Activated gamma-delta T cell treated with Interleukin-2 at 50 U/mL for 16 hours (primary cell): ENCODE results near the gene HLA-DRB5.
"Not testable (repeated sequence)": the region's sequence is repeated elsewhere in the genome, so short reads cannot be mapped to it uniquely, and the experiment has no call there.

Experiments
- DNase-seq: peaks from one replicate; pipeline ENCODE4 v3.0.0-alpha.2; 2020

The HLA-DRB5 gene

GRCh38 chr6:32501016-32501415 lies 29.1 kb downstream of the HLA-DRB5 start:
- no peak for DNase-seq

- DNase-seq: no peak
These were observed 37.7 kb downstream of the HLA-DRB5 start for GRCh38 chr6:32492351-32492750.

- DNase-seq: no peak
These were observed 38.4 kb downstream of the HLA-DRB5 start for GRCh38 chr6:32491700-32492099.

DNA sequence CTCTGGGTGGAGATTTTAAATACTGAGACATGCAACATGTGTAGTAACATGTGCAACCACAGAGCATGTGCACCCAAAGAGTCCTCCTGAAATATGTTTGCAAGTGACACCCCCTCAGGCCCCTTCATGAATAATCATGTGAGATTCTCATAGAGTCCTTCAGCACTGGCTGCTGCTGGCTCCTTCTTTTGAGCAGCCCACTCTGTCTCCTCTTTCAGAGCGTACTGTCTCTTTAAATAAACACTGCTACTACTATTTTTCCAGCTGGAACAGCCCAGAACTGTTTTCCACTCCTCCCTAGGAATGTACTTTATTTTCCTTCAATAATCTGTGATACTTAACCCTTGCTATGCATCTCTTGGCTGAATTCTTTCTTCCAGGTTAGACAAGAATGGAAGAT lies 42.0 kb downstream of the HLA-DRB5 start:
- no peak for DNase-seq

GRCh38 chr6:32484614-32484998 lies 45.5 kb downstream of the HLA-DRB5 start:
- DNase-seq: no peak

DNA sequence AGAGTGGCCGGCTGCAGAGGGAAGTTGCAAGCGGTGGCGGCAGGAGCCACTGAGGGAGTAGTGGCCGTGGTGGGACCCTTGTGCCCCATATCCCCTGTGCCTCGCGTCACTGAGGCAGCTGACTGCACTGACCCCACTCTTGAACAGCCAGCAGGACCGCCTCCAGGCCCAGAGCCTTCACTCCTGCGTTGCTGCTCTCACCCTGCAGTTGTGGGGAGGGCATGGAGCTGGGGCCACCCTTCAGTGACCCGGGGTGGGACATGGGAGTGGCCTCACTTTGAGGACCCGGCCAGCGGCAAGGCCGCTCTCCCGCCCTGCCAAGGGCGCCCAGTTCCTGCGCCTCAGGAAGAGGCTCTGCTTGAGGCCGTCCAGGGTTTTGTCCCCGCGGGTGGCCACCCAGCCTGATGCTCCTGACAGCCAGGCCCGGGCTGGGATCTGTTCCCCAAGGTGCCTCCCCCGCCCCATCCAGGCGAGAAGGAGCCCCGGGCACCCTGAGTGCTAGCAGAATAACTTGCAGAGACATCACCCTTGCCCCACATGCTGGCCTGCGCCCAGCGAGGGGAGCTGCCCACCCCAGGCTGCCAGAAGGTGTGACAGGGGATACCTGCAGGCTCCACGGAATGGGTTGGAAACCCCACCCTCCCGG lies 46.0 kb downstream of the HLA-DRB5 start:
- no peak for DNase-seq

DNA sequence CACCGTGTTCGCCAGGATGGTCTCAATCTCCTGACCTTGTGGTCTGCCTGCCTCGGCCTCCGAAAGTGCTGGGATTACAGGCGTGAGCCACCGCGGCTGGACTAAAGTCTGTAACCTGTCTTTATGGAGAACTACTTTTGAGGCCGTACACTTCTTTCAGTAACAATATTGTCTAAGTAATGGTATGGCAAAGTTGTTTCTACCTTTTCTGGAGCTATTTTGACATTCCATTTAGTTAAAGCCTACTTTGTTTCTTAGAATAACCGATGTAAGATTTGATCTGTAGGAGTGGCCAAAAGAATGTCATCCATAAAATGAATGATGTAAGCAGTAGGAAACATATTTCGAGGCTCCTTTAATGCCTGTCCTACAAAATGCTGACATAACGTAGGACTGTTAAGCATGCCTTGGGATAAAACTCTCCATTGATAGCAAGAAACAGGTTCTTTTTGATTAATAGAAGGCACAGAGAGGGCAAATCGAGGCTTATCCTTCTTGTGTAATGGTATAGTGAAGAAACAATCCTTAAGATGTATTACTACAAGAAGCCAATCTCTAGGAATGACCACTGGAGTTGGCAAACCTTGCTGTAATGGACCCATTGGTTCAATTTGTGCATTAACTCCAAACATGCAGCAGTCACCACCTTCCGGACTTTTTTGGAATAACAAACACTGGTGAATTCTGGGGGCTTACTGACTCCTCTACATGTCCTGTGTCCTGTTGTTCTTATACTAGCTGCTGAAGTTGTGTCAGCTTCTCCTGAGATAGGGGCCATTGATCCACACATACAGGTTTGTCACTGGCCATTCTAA lies 54.5 kb downstream of the HLA-DRB5 start:
- no peak for DNase-seq

DNA sequence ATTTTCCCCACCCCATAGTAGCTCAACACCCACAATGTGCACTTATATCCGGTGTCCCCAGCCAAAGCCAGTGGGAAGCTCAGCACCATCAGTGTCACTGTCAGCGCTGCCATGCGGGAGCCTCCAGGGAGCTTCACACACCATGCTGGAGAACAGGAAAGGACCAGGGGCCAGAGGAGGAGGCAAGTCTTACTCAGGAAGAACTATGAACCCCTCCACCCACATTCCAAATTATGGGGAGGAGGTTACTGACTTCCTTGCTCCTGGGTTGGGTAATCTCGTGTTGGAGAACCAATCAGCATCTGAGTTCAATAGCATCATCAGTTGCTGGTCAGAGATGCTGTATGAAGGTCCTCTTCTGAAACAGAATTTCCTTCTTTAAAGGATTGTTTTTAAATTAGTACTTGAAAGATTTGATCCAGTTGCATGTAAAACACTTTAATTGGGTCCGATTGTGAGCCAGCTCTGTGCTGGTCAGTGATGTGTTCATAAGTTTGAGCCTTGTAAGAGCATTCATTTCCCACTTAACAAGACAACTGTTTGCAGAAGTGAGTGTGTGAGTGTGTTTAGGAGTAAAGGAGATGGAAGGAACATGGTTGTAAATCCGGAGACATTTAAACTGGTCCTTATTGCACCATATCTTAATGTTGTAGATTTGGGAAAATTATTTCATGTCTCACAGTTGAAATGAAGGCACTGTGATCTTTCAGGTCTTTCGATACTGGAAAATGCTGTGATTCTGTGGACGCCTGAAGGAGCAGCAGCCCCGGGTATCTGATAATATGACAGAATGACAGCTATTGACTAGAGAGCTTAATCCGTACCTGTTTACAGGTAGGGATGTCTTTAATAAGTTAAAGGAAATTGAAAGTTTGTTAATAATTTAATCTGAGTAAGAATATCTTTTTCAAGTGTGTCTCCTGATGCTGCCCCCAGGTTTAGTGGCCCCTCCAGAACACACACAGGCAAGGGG lies 56.4 kb downstream of the HLA-DRB5 start:
- DNase-seq: not testable (repeated sequence)

GRCh38 chr6:32472781-32473375 lies 57.2 kb downstream of the HLA-DRB5 start:
- no peak for DNase-seq

GRCh38 chr6:32467743-32468503 lies 62.2 kb downstream of the HLA-DRB5 start:
- DNase-seq: not testable (repeated sequence)
